Hepatocyte (in vitro differentiated cells): Measurements from ENCODE around the gene KANSL3. TPM values are rescaled to one million over a fixed set of nuclear protein-coding genes. Genes with fewer than 3 reads are reported as not detected.

ENCODE experiments used
- DNase-seq: peaks from one replicate; pipeline ENCODE4 v3.0.0-alpha.2; 2016; ENCODE audit warnings: low spot score
- H2AFZ ChIP-seq: fragments of 200-600 bp; sonication (generic); 2 replicates; pipeline ENCODE4 v1.6.0; 2016; ENCODE audit warnings: antibody characterized with exemption, mild to moderate bottlenecking
- H3K27ac ChIP-seq: fragments of 200-600 bp; sonication (generic); 2 replicates; pipeline ENCODE4 v1.5.1; 2016; ENCODE audit warnings: mild to moderate bottlenecking
- H3K27me3 ChIP-seq: fragments of 200-600 bp; sonication (generic); 2 replicates; pipeline ENCODE4 v1.6.1; 2016
- H3K36me3 ChIP-seq: fragments of 200-600 bp; sonication (generic); replicated peaks from 2 replicates; pipeline ENCODE4 v1.5.1; 2016; ENCODE audit warnings: low read depth; ENCODE audit not compliant: insufficient read depth
- H3K4me1 ChIP-seq: fragments of 200-600 bp; sonication (generic); 2 replicates; pipeline ENCODE4 v1.5.1; 2016; ENCODE audit warnings: mild to moderate bottlenecking, moderate library complexity; ENCODE audit not compliant: insufficient read depth
- H3K4me2 ChIP-seq: fragments of 200-600 bp; sonication (generic); 2 replicates; pipeline ENCODE4 v1.6.0; 2016
- H3K4me3 ChIP-seq: fragments of 200-600 bp; sonication (generic); 2 replicates; pipeline ENCODE4 v1.5.1; 2016; ENCODE audit warnings: mild to moderate bottlenecking
- H3K79me2 ChIP-seq: fragments of 200-600 bp; sonication (generic); 2 replicates; pipeline ENCODE4 v1.6.0; 2017; ENCODE audit warnings: mild to moderate bottlenecking
- H3K9me2 ChIP-seq: fragments of 200-600 bp; sonication (generic); replicated peaks from 2 replicates; pipeline ENCODE4 v1.6.0; 2017; ENCODE audit warnings: mild to moderate bottlenecking; ENCODE audit not compliant: insufficient read depth
- H3K9me3 ChIP-seq: fragments of 200-600 bp; sonication (generic); 2 replicates; pipeline ENCODE4 v1.5.1; 2016; ENCODE audit warnings: low read depth, mild to moderate bottlenecking
- H4K20me1 ChIP-seq: fragments of 200-600 bp; sonication (generic); 2 replicates; pipeline ENCODE4 v1.6.0; 2016; ENCODE audit warnings: mild to moderate bottlenecking; ENCODE audit not compliant: insufficient read depth, poor library complexity, severe bottlenecking
- EZH2 ChIP-seq: fragments of 200-600 bp; sonication (generic); IDR thresholded peaks from 2 replicates; pipeline ENCODE4 v1.6.1; 2016; ENCODE audit warnings: antibody characterized with exemption, mild to moderate bottlenecking, borderline replicate concordance
- EZH2phosphoT487 ChIP-seq: fragments of 200-600 bp; sonication (generic); IDR thresholded peaks from one replicate; pipeline ENCODE4 v1.6.1; 2018; ENCODE audit warnings: antibody characterized with exemption, mild to moderate bottlenecking, low read depth, moderate library complexity; ENCODE audit not compliant: unreplicated experiment, severe bottlenecking
- WGBS: methylation state at CpG from one replicate; pipeline ENCODE4 v1.1.6; 2016; ENCODE audit warnings: low lambda C conversion rate; ENCODE audit errors: missing lambda C conversion rate; 5-methylcytosine and 5-hydroxymethylcytosine counted together
- polyA plus RNA-seq: library from polyadenylated mRNA; unstranded; fragments of >200 nt; fragmentation: Nextera tagmentation; extraction: Ambion mirVana; gene quantifications from 2 replicates; pipeline ENCODE4 v1.2.1, GENCODE V29; 2016
- total RNA-seq: library from RNA; depleted of rRNA; stranded (reverse); fragments of >200 nt; gene quantifications from 2 replicates; pipeline ENCODE4 v1.2.3, GENCODE V29; 2014
- TF ChIP-seq, protein P1 (sequence below): fragments of 200-600 bp; sonication (generic); IDR thresholded peaks from 2 replicates; pipeline ENCODE4 v1.5.1; 2016; ENCODE audit warnings: antibody characterized with exemption, mild to moderate bottlenecking; ENCODE audit not compliant: poor library complexity

Gene KANSL3
- total and polyA plus RNA-seq, 2 experiments from 2014 or later, result 18.4 to 26.7 TPM

DNA sequence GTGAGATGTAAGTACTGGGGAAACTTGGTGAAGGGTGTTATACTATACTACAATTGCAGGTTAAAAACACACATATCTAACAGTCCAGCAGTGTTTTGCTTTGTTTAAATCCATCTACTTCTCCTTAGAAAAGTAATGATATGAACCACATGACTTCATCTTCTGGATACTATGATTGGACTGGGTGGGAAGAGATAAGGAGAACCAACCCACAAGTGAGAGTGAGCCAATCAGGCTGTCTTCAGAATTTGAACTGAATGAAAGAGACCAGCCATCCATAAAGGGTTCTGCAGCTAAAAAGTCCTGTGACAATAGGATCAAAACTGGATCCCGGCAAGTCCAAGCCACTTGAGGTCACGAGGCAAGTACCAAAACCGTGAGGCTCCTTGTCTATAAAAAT is 46.6 kb downstream of the KANSL3 start:
- Histone ChIP-seq H4K20me1 (no peaks in the 10 kb centered on the region), H3K36me3 (no peaks in the 10 kb centered on the region), H3K79me2 (no peaks in the 10 kb centered on the region), H3K4me2 (no peak overlapping the region), H3K27me3 (no peaks in the 10 kb centered on the region), H3K9me2 (no peaks in the 10 kb centered on the region), H3K27ac (no peak overlapping the region), H3K4me3 (no peak overlapping the region), H3K4me1 (no peaks in the 10 kb centered on the region), H3K9me3 (no peaks in the 10 kb centered on the region), H2AFZ (no peak overlapping the region)
- no peak for TF ChIP-seq EZH2phosphoT487
- TF ChIP-seq EZH2, result no peak
- TF ChIP-seq, protein P1, sequence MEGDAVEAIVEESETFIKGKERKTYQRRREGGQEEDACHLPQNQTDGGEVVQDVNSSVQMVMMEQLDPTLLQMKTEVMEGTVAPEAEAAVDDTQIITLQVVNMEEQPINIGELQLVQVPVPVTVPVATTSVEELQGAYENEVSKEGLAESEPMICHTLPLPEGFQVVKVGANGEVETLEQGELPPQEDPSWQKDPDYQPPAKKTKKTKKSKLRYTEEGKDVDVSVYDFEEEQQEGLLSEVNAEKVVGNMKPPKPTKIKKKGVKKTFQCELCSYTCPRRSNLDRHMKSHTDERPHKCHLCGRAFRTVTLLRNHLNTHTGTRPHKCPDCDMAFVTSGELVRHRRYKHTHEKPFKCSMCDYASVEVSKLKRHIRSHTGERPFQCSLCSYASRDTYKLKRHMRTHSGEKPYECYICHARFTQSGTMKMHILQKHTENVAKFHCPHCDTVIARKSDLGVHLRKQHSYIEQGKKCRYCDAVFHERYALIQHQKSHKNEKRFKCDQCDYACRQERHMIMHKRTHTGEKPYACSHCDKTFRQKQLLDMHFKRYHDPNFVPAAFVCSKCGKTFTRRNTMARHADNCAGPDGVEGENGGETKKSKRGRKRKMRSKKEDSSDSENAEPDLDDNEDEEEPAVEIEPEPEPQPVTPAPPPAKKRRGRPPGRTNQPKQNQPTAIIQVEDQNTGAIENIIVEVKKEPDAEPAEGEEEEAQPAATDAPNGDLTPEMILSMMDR, result no peak
- 94% methylated on average over 3 of the region's 3 CpGs for WGBS
- DNase-seq, result no peak

DNA sequence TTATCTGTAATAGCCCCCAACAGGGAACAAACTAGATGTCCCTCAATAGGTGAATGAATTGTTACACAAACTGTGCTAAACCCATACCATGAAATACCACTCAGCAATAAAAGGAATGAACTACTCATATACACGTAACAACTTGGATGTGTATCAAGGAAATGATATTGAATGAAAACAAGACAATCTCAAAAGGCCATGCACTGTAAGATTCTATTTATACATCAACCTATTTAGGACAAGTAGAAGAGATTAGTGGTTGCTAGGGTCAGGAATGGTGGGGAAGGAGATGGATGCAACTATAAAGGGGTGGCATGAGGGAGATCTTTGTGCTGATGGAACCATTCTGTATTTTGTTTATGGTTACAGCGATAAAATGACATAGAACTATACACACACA is 47.1 kb downstream of the KANSL3 start:
- WGBS, result 97% methylated on average over 2 of the region's 2 CpGs

DNA sequence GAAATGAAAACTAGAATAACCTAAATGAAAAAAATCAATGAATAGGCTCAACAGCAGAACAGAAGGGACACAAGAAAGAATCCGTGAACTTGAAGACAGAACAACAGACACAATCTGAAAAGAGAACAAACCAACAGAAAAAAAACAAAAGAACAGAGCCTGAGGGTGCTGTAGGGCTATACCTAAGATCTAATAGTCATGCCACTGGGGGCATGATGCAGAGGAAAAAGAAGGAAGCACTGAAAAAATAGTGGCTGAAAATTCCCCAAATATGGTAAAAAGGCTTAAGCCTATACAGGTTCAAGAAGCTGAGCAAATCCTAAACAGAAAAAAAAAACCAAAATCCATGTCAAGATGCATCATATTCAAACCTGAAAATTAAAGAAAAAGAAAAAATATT is 50.3 kb downstream of the KANSL3 start:
- Histone ChIP-seq H3K27me3 (no peaks in the 10 kb centered on the region), H3K4me3 (no peak overlapping the region), H2AFZ (no peak overlapping the region), H3K9me2 (no peaks in the 10 kb centered on the region), H3K79me2 (no peaks in the 10 kb centered on the region), H4K20me1 (no peaks in the 10 kb centered on the region), H3K4me2 (no peak overlapping the region), H3K36me3 (no peaks in the 10 kb centered on the region), H3K9me3 (no peaks in the 10 kb centered on the region), H3K4me1 (no peaks in the 10 kb centered on the region), H3K27ac (no peak overlapping the region)
- WGBS, result 95% methylated on average over 1 of the region's 1 CpG
- TF ChIP-seq, protein P1, result no peak
- TF ChIP-seq EZH2, result no peak
- no peak for TF ChIP-seq EZH2phosphoT487
- no peak for DNase-seq

More for the DNA sequence above, 47.1 kb downstream of the KANSL3 start:
- no peak overlapping the region for H3K27ac ChIP-seq
- no peaks in the 10 kb centered on the region for H3K4me1 ChIP-seq
- H3K9me3 ChIP-seq, result no peaks in the 10 kb centered on the region
- no peak overlapping the region for H3K4me3 ChIP-seq
- no peaks in the 10 kb centered on the region for H3K36me3 ChIP-seq
- H4K20me1 ChIP-seq, result no peaks in the 10 kb centered on the region
- TF ChIP-seq EZH2 (no peak), EZH2phosphoT487 (no peak)
- TF ChIP-seq, protein P1, result no peak
- H3K27me3 ChIP-seq, result no peaks in the 10 kb centered on the region
- H3K79me2 ChIP-seq, result no peaks in the 10 kb centered on the region
- DNase-seq, result no peak
- H3K9me2 ChIP-seq, result no peaks in the 10 kb centered on the region
- H2AFZ ChIP-seq, result no peak overlapping the region
- H3K4me2 ChIP-seq, result no peak overlapping the region

DNA sequence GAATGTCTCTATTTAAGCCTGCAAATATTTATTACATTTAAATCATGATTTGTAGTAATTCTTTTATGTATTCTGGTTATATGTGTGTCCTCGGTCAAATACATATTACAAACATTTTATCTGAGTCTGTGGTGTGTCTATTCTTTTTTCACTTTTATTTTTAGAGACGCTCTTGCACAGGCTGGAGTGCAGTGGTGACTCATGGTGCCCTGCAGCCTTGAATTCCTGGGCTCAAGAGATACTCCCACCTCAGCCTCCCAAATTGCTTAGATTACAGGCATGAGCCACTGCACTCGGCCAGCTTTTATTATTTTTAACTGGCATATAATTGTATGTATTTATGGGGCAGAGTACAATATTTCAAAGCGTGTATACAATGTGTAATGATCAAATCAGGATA is 54.1 kb downstream of the KANSL3 start:
- Histone ChIP-seq H4K20me1 (no peaks in the 10 kb centered on the region), H3K4me2 (no peak overlapping the region), H3K9me2 (no peaks in the 10 kb centered on the region), H3K4me3 (no peak overlapping the region), H3K4me1 (no peaks in the 10 kb centered on the region), H3K9me3 (no peaks in the 10 kb centered on the region), H3K36me3 (no peaks in the 10 kb centered on the region), H3K27me3 (no peaks in the 10 kb centered on the region), H3K79me2 (no peaks in the 10 kb centered on the region), H3K27ac (no peak overlapping the region), H2AFZ (no peak overlapping the region)
- 87% methylated on average over 4 of the region's 4 CpGs for WGBS
- no peak for DNase-seq
- TF ChIP-seq, protein P1, result no peak
- no peak for TF ChIP-seq EZH2phosphoT487
- TF ChIP-seq EZH2, result no peak
